ENCODE results near the gene STAC2.
"Not testable (repeated sequence)": the region's sequence is repeated elsewhere in the genome, so short reads cannot be mapped to it uniquely, and the experiment has no call there.

- TF ChIP-seq CTCF (IDR thresholded peaks at IDR 0.05; ENCODE audit: insufficient read depth, low read length, poor library complexity, severe bottlenecking); EZH2phosphoT487 (conservative IDR thresholded peaks at IDR 0.05; ENCODE audit: low read length): not testable (repeated sequence)
Observed at GRCh38 chr17:39168503-39168902, 57.2 kb downstream of the STAC2 start.
